Limb (tissue), 2 donors: ENCODE measurements around the gene BTBD6.

Experiments
- DNase-seq, 2 donors: peaks; one replicate each; pipeline ENCODE4 v3.0.0-alpha.2; 2016; ENCODE audit errors: extremely low spot score in 2 of 2

Gene BTBD6

DNA sequence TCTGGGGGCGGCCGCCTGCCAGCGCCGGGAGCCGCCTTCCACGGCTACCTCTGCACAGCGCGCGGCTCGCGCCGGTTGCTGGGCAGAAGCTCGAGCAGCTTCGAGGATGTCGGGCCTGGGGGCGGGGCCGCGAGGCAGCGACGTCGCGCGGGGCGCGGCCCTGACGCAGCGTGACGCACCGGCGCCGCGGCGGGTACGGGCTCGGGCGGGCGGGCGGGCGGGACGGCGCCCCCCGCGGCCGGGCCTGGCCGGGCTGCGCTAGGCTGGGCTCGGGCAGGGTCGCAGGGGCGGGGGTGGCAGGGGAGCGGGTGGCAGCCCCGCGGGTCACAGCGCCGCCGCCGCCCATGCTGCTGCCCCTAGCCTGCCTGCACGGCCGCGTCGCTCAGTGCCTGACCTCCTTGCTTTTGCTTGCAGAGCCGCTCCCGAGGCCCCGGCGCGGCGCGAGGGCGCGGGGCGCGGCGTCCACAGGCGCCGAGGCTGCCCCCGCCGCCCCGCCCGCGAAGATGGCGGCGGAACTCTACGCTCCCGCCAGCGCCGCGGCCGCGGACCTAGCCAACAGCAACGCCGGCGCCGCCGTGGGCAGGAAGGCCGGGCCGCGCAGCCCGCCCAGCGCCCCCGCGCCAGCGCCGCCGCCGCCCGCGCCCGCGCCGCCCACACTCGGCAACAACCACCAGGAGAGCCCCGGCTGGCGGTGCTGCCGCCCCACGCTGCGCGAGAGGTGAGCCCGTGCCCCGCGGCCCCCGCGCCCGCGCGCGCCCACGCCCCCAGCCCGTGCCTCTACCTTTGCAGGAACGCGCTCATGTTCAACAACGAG, at the start of gene BTBD6:
Gene BTBD6, plus strand, starts transcription at position 166 of the 814 bp plus-strand sequence. Its CDS starts 179 bp downstream, at position 345.
- peak; percentile 91 to 93 for DNase-seq

DNA sequence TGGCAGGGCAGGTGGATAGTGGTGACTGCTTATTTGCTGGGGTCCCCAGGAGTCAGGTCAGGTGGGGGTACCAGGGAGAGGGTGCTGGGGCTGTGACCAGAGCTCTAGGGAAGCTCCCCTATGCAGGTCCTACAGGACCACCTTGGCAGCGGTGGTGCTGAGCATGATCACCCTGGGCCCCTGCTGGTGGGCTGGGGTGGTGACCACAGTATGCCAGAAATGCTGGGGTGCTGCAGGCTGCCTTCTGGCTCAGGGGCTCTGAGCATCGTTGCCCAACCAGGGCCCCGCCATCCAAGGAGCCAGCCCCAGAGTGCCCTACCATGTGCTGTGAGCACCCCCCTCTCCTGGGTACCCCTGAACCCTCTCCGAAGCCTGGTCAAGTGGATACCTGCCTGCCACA, 49.7 kb upstream of the BTBD6 start:
- no peak for DNase-seq

DNA sequence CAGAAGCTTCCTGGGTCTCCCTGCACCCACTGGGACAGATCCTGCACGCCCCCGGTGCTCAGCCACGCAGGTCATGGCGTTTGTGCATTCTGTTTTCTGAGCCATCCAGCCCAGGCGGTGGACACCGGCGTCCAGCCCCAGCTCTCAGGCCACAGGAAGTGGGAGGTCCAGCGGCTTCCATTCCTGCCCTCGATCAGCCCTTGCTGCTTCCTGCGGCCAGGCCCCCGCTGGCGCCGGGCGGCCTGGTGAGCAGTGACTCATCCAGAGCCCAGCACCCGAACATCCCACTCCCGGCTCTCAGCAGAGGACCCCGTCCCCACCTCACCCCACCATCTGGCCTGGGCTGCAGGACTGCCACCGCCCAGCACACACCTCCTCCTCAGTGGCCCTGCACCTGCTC, 49.2 kb upstream of the BTBD6 start:
- no peak for DNase-seq

DNA sequence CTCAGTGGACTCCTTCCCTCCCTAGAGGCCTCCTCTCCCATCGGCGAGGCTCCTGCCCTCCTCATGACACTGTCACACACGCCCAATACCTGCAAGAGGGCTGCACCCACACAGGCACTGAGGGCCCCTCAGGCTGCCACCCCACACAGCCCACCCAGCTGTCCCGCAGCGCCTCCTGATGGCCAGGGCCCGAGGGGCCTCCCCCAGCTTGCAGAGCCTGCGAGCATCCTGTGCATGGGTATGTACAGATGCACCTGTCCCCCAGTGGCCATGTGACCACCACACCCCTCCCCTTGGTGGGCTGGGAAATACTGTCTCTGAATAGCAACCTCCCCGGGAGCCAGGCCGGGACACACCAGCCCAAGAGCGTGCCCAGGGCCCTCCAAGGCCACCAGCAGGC, 48.3 kb upstream of the BTBD6 start:
- DNase-seq, result no peak

DNA sequence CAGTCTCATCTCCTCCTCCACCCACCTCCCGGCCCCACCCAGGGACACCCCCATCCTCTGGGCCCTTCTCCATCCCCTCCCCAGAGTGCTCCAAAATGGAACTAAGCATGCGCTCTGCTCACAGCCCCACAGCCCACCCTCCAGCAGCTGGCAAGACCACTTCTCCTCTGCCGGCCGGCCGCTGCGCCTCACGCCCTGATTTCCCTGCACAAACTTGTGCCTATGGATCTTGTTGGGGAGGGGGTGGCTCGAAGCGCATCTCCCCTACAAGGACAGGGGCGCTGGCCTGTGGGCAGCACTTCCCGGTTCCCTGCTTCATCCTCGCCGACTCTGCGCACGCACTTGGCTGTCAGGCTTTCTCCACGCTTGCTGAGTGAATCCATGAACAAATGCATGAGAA, 47.7 kb upstream of the BTBD6 start:
- DNase-seq, result no peak

DNA sequence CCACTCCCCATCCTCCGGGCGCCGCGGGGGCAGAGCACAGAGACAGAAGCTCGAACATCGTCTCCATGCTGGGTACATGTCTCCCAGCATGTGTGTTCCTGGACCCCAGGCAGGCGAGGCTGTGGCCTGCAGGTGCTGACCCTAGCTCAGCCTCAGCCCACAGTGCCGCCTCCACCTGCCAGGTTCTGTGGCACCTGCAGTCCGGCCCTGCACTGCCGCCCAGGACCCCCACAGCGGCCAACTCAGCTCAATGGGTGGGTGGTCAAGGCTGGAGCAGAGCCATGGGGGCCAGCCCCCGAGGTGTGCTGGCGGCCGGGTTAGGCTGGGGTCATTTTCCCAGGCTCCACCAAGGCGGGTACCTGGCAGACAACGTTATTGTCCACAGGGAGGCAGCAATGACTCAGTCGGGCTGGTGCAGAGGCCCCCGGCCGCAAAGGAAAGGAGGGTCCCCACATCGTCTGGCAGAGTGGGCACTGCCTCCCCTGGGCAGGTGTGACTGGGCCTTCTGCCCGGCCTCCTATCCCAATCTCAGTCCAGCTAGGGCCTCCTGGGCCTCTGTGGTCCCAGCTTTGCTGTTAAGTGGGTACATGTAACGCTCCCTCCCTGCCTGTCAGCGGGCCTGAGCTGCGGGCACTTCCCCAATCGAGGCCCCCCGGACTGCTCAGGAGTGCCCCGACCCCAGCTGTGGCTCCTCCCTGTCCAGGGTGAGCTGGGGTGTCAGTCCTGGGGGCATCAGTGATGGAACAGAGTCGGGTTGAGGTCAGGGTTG, 47.0 kb upstream of the BTBD6 start:
- DNase-seq, result no peak

DNA sequence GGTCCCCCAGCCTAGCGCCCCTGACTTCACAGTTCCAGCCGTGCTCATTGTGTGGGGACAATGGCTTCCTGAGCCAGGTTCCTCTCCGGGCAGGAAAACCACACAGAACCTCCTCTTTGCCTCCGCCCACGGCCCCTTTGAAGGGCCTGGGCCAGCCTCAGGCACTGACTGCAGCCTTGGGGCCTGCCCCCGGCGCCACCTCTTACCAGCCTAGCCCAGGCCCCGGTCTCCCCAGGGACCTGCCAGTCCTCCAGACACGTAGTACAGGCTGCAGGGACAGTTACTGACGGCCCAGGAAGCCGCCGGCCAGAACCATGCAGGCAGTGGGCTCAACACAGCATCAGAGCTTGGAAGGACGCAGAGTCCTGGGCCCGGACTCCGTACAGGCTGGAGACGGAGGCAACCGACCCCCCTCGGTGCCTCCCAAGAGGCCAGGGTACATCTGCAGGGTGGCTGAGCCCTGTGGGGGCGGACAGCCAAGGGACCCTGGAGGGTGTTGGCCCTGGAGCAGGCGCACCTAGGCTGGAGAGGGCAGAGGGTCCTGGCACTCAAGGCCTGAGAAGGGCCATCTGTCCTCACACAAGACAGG, 46.3 kb upstream of the BTBD6 start:
- DNase-seq, result no peak

DNA sequence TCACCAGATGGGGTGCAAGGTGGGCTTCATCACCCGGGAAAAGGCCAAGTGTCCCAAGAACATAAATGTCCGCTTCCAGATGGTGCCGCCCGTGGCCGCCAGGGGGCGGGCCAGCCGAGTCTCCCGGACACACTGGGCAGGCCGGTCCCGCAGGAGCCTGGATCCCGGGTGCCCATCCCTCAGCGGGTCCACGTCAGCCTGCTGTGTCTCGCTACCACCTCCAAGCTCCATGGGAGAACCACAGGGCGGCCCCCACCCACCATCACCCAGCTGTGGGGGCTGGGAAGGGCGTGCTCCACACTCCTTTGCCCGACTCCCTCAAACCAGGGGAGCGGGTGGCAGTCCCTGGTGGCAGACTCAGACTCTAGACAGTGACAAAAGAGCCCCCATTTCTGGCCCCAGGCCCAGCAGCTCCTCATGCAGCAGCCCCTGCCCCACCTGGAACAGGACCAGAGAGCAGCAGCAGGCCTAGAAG, 45.2 kb upstream of the BTBD6 start:
- peak in 1 of 2 donors; percentile 88 for DNase-seq

DNA sequence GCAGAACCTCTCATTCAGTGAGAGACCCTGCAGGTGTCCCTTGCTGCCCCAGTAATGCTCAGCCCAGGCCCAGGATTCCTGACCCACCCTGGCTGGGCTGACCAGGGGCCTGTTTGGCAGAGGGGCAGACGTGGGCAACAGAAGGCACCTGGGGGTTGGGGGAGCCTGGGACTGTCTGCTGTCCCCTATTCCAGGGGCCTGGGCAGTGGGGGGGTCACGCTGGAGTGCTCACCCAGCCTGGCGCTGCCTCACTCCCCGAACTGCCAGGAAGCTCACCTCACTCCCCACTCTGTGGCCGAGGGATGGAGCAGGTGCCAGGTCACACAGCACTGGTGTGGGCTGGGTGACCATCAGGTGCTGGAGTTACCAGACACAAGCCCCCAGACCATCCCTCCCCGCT, 44.6 kb upstream of the BTBD6 start:
- DNase-seq, result no peak

GRCh38 chr14:105204206-105204930, 44.0 kb upstream of the BTBD6 start:
- no peak for DNase-seq

DNA sequence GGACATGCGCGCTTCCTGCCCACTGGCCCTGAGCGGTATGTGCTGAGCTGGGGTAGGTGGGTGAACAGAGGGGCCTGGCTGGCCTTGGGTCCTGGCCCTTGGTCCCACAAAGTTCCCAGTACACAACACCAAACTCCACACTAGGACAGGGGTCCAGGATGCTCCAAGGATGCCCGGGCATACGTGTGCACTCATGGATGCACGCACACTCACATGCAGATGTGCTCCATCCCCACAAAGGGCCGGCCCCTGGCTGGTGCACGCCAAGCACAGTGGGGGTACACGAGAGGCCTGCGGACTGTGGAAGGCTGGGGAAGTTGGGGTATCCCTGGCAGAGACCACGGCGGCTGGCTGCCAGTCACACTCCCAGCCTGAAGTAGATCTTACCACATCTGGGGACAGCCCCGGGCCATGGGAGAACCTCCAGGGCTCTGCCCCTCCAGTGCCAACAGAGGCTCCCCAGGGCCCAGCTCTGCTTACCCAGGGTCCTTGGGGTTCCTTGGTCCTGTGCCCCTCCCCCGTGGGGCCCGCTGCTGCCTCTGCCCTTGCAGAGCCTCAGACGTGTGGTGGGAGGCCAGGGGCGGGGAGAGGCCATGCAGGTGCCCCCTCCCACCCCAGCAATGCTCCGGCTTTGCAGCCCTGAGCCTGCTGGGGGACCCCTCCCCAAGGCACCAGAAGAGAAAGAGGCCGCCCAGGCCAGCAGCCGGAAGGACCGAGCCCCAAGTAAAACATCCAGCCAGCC, 43.2 kb upstream of the BTBD6 start:
- no peak for DNase-seq

DNA sequence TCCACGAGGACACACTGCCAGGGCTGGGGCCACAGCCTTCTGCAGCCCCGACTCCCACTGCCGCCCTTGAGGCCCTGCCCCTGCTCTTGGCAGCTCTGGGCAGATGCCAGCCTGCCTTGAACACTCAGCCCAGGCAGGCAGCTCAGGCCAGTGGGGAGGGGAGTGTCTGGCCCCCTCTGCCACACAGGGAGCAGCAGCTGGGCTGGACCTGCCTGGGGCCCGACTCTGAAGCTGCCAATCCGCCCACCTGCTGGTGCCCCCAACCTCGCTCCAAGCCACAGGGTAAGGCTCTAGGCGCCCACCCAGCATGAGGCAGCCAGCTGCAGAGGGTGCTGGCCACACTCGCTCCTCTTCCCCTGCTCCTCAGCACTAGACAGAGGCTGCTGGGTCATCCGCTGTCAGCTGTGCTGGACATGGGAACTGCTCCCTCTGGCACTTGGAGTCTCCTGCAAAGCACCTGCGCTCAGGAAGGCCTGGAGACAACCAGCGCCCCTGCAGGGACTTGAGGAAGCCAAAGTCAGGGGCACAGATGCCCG, 42.6 kb upstream of the BTBD6 start:
- DNase-seq, result no peak

- no peak for DNase-seq
These were observed 41.5 kb upstream of the BTBD6 start for GRCh38 chr14:105206873-105207272.

- no peak for DNase-seq
These were observed 40.9 kb upstream of the BTBD6 start for GRCh38 chr14:105207460-105207901.

GRCh38 chr14:105207996-105208737, 40.2 kb upstream of the BTBD6 start:
- peak in 1 of 2 donors; percentile 32 for DNase-seq

DNA sequence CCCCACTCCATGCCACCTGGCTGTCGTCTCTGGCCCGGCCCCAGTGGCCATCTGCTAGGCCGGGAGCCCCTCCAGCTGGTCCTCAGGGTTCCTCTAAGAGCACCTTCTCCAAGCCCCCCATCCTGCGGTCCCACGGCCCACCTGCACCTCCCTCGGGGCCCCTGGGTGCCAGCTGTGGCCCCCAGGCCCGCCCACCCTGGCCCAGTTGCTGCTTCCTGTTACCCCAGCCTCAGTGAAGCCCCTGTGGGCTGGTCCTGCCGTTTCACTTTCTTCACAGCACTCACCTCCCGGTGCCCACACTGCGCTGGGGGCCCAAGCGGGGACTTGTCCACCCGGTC, 39.6 kb upstream of the BTBD6 start:
- DNase-seq, result no peak

GRCh38 chr14:105209091-105209490, 39.2 kb upstream of the BTBD6 start:
- no peak for DNase-seq

- no peak for DNase-seq
These were observed 38.7 kb upstream of the BTBD6 start for GRCh38 chr14:105209646-105210045.

- DNase-seq, result no peak
These were observed 37.9 kb upstream of the BTBD6 start for GRCh38 chr14:105210266-105211025.
